Endothelial cell of umbilical vein (primary cell): ENCODE data around the gene EIF4A3. TPM values are rescaled to one million over a fixed set of nuclear protein-coding genes. Genes with fewer than 3 reads are reported as not detected.

Experiments used
- BruUV-seq: library from RNA; stranded (reverse); fragments of 400-500 nt; replicated peaks from 2 replicates; lab custom pipeline; 2021; lab: Mats Ljungman, UMichigan
- CTCF ChIA-PET: fragments of 300-600, 350-600 bp; sonication (Branson Sonifier 250); formaldehyde crosslinking; loops from one replicate; lab custom pipeline; 2021; ENCODE audit warnings: antibody characterized with exemption, inconsistent platforms; lab: Charles Lee
- POLR2A ChIA-PET: fragments of 300-600, 350-600 bp; sonication (Branson Sonifier 250); formaldehyde crosslinking; loops from one replicate; lab custom pipeline; 2021; ENCODE audit warnings: antibody characterized with exemption, inconsistent platforms; lab: Charles Lee
- DNase-seq: peaks from one replicate; pipeline ENCODE4 v3.0.0-alpha.2; 2011; ENCODE audit warnings: low read depth, low spot score
- FAIRE-seq: peaks from 2 replicates; lab custom pipeline; 2011; peaks lifted over from hg19 to GRCh38; lab: Jason Lieb, UNC
- H2AFZ ChIP-seq: 2 replicates; pipeline ENCODE4 v1.6.0; 2012; ENCODE audit warnings: low read depth, low read length, control low read depth, inconsistent platforms
- H3K27ac ChIP-seq: 2 replicates; pipeline ENCODE4 v1.5.1; 2011; ENCODE audit warnings: low read depth, mild to moderate bottlenecking, control low read depth, low read length, moderate library complexity; ENCODE audit not compliant: insufficient read depth
- H3K27me3 ChIP-seq, 2 experiments: 2 replicates each; pipeline versions ENCODE4 v1.6.0 to v1.6.1; 2011; ENCODE audit warnings: low read length in 2 of 2, mixed read lengths in 1 of 2; ENCODE audit not compliant: control insufficient read depth in 2 of 2, insufficient read depth in 2 of 2
- H3K36me3 ChIP-seq, 2 experiments: 2 replicates in 1 of 2; 3 replicates in 1 of 2; pipeline ENCODE4 v1.5.1; 2011; ENCODE audit warnings: low read length in 2 of 2, mild to moderate bottlenecking in 1 of 2, moderate library complexity in 1 of 2; ENCODE audit not compliant: control insufficient read depth in 2 of 2, insufficient read depth in 2 of 2; ENCODE audit errors: extremely low read depth in 1 of 2
- H3K4me1 ChIP-seq: 3 replicates; pipeline ENCODE4 v1.5.1; 2011; ENCODE audit warnings: mild to moderate bottlenecking, low read length; ENCODE audit not compliant: control insufficient read depth, insufficient read depth; ENCODE audit errors: extremely low read depth
- H3K4me2 ChIP-seq: 2 replicates; pipeline ENCODE4 v1.6.1; 2011; ENCODE audit warnings: low read length, control low read depth, mixed read lengths; ENCODE audit not compliant: insufficient read depth
- H3K4me3 ChIP-seq, 3 experiments: fragments of 200-600 bp in 1 of 3; sonication (generic), shearing (Covaris generic) in 1 of 3; replicated peaks in 1 of 3; 2 replicates each; pipeline ENCODE4 v1.5.1; 2011 to 2016; ENCODE audit warnings: control low read depth in 3 of 3, low read length in 3 of 3, mild to moderate bottlenecking in 2 of 3, inconsistent platforms in 1 of 3, low read depth in 1 of 3, moderate library complexity in 1 of 3; ENCODE audit not compliant: insufficient read depth in 1 of 3
- H3K79me2 ChIP-seq: 2 replicates; pipeline ENCODE4 v1.6.0; 2012; ENCODE audit warnings: low read length, inconsistent platforms; ENCODE audit not compliant: control insufficient read depth, insufficient read depth
- H3K9ac ChIP-seq: replicated peaks from 2 replicates; pipeline ENCODE3; 2011; ENCODE audit warnings: low read length, control low read depth; ENCODE audit not compliant: insufficient read depth; ENCODE audit errors: extremely low read depth
- H3K9me1 ChIP-seq: replicated peaks from 3 replicates; pipeline ENCODE4 v1.6.0; 2011; ENCODE audit warnings: mild to moderate bottlenecking, low read length; ENCODE audit not compliant: control insufficient read depth, insufficient read depth; ENCODE audit errors: extremely low read depth
- H3K9me3 ChIP-seq: replicated peaks from 2 replicates; pipeline ENCODE4 v1.5.1; 2012; ENCODE audit warnings: low read length, inconsistent platforms; ENCODE audit not compliant: control insufficient read depth, insufficient read depth
- H4K20me1 ChIP-seq: replicated peaks from 2 replicates; pipeline ENCODE3; 2011; ENCODE audit warnings: mild to moderate bottlenecking, low read length; ENCODE audit not compliant: control insufficient read depth, insufficient read depth; ENCODE audit errors: extremely low read depth
- EZH2 ChIP-seq: IDR thresholded peaks from 2 replicates; pipeline ENCODE4 v1.6.1; 2012; ENCODE audit warnings: borderline replicate concordance, low read depth, mild to moderate bottlenecking, moderate library complexity, low read length, inconsistent platforms; ENCODE audit not compliant: severe bottlenecking
- POLR2A ChIP-seq: IDR thresholded peaks from 2 replicates; pipeline ENCODE4 v1.6.1; 2012; ENCODE audit warnings: low read depth, mild to moderate bottlenecking, control low read depth, low read length
- dilution Hi-C: fragments of 300-500 bp; cut with MboI; formaldehyde crosslinking; loops from one replicate; pipeline ENCODE4 v1.15.0; 2019; ENCODE audit warnings: low sequenced_read_pairs; ENCODE audit not compliant: extremely low pct_ligation_motif_present
- intact Hi-C: fragments of 100-400 bp; cut with micrococcal nuclease; formaldehyde crosslinking; loops from one replicate; pipeline ENCODE4 v1.10.0; 2022
- polyA plus RNA-seq, 4 experiments: library from polyadenylated mRNA; depleted of rRNA in 3 of 4; stranded (reverse) in 3 of 4; unstranded in 1 of 4; fragments of >200 nt; gene quantifications; 2 replicates each; pipeline versions ENCODE4 v1.2.1 to v1.2.3, GENCODE V29; 2011 to 2012; ENCODE audit warnings: missing spikeins in 1 of 4
- total RNA-seq: library from RNA; stranded (reverse); gene quantifications from 2 replicates; pipeline ENCODE4 v1.2.3, GENCODE V29; 2021
- TF ChIP-seq, protein P1 (sequence below), 2 donors: IDR thresholded peaks; 1 replicate in 1 of 2; 2 replicates in 1 of 2; pipeline ENCODE4 v1.5.1; 2011; ENCODE audit warnings: low read length in 2 of 2, mild to moderate bottlenecking in 2 of 2, moderate library complexity in 2 of 2, control low read depth in 1 of 2, inconsistent platforms in 1 of 2, low read depth in 1 of 2; ENCODE audit not compliant: insufficient read depth in 1 of 2; ENCODE audit errors: extremely low read depth in 1 of 2

EIF4A3 gene
- total and polyA plus RNA-seq, 2 donors (not counting 3 experiments of a cell fraction or from before 2014, with no cell fraction given), result 90.4 to 94.5 TPM

DNA sequence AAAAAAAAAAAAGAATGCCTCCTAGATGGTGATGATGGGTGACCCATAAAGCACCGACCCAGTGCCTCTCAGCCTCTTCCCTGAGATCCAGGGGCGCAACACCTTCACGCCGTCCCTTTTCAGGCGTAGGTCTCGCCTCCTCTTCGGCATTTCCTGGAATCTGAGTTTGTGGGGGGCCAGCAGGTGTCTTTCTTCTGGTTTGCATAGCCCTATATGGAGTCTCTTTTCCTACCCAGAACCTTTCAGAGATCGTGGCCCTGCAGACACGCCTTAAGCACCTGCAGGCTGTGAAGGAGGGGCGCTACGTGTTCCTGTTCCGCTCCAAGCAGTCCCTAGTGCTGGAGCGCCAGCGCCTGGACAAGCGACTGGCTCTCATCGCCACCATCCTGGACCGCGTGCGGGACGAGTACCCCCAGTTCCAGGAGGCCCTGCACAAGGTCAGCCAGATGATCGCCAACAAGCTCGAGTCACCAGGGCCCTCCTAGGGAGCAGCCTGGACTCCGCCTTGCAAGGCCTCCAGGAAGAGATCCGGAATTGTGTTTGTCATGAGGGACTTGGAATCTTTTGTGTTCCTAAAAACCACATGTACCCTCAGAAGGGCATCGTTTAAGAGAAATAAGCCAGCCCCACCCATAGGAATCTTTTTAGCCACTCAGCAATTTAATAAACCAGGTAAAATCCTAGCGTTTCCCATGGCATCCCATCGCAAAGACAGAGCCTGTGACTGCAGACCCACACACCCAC is 47.5 kb downstream of the EIF4A3 start:
- BruUV-seq, result no TSS peak
- dilution Hi-C loops, result no loop called here
- CTCF ChIA-PET, result interaction anchor here (0.6 to 2.4 kb wide), 2 partner anchors 16 to 25 kb away, joined by 3 to 21 read pairs; no protein-coding TSS in a partner anchor
- Histone ChIP-seq H3K4me3 (no peak overlapping the region), H2AFZ (no peak overlapping the region), H3K9ac (no peak overlapping the region), H3K27ac (no peak overlapping the region), H3K9me1 (no peaks in the 10 kb centered on the region), H3K36me3 (no peaks in the 10 kb centered on the region), H3K9me3 (no peaks in the 10 kb centered on the region), H4K20me1 (no peaks in the 10 kb centered on the region), H3K27me3 (no peaks in the 10 kb centered on the region), H3K4me1 (peaks cover 10% of the 10 kb centered on the region), H3K4me2 (no peak overlapping the region), H3K79me2 (no peaks in the 10 kb centered on the region)
- FAIRE-seq (no peak), DNase-seq (no peak)
- TF ChIP-seq, protein P1, sequence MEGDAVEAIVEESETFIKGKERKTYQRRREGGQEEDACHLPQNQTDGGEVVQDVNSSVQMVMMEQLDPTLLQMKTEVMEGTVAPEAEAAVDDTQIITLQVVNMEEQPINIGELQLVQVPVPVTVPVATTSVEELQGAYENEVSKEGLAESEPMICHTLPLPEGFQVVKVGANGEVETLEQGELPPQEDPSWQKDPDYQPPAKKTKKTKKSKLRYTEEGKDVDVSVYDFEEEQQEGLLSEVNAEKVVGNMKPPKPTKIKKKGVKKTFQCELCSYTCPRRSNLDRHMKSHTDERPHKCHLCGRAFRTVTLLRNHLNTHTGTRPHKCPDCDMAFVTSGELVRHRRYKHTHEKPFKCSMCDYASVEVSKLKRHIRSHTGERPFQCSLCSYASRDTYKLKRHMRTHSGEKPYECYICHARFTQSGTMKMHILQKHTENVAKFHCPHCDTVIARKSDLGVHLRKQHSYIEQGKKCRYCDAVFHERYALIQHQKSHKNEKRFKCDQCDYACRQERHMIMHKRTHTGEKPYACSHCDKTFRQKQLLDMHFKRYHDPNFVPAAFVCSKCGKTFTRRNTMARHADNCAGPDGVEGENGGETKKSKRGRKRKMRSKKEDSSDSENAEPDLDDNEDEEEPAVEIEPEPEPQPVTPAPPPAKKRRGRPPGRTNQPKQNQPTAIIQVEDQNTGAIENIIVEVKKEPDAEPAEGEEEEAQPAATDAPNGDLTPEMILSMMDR (IDR thresholded peaks at IDR 0.05; ENCODE audit: extremely low read depth in 1 of 2, insufficient read depth in 1 of 2, low read depth in 1 of 2, low read length in 2 of 2), result no peak
- no peak for TF ChIP-seq EZH2
- no peak for TF ChIP-seq POLR2A
- POLR2A ChIA-PET, result no interaction called here
- intact Hi-C loops, result loop anchor here (10.0 kb wide), 1 partner anchor 265 kb away; no protein-coding TSS in a partner anchor
